Activated T-cell treated with anti-CD3 and anti-CD28 coated beads, Interleukin-2, amount 50 U/mL, for 72 hours (primary cell): ENCODE measurements around the gene ZNF268. TPM values are rescaled to one million over a fixed set of nuclear protein-coding genes. Genes with fewer than 3 reads are reported as not detected.

Experiments used
- ATAC-seq, 2 donors: fragments of 150-1000 bp; cut with Tn5 transposase; replicated peaks in 1 of 2; 2 replicates each; pipeline ENCODE4 v1.10.0; 2021; ENCODE audit warnings: moderate library complexity in 2 of 2, mild to moderate bottlenecking in 1 of 2
- DNase-seq, 2 donors: peaks; one replicate each; pipeline ENCODE4 v3.0.0; 2021 to 2022; ENCODE audit warnings: mixed read lengths in 1 of 2
- H3K27ac Mint-ChIP-seq: one replicate; pipeline ENCODE4 v1.8.0; 2022; ENCODE audit warnings: mild to moderate bottlenecking, moderate library complexity, mixed read lengths
- H3K27me3 Mint-ChIP-seq: one replicate; pipeline ENCODE4 v1.8.0; 2022; ENCODE audit warnings: low read depth, mixed read lengths
- H3K36me3 Mint-ChIP-seq, 2 donors: one replicate each; pipeline ENCODE4 v1.8.0; 2022; ENCODE audit warnings: mixed read lengths in 2 of 2, mild to moderate bottlenecking in 1 of 2; ENCODE audit not compliant: insufficient read depth in 2 of 2
- H3K4me1 Mint-ChIP-seq: one replicate; pipeline ENCODE4 v1.8.0; 2022; ENCODE audit warnings: low read depth, mixed read lengths
- H3K4me3 Mint-ChIP-seq, 2 donors: one replicate each; pipeline ENCODE4 v1.8.0; 2022; ENCODE audit warnings: mild to moderate bottlenecking in 2 of 2, mixed read lengths in 2 of 2, moderate library complexity in 2 of 2
- H3K9me3 Mint-ChIP-seq, 2 donors: one replicate each; pipeline ENCODE4 v1.8.0; 2022; ENCODE audit warnings: mixed read lengths in 2 of 2
- total RNA-seq, 2 donors: library from RNA; stranded (reverse); gene quantifications; one replicate each; pipeline ENCODE4 v1.2.3, GENCODE V29; 2022

The ZNF268 gene
- total RNA-seq, 2 donors from 2014 or later = 16.7 to 18.8 TPM

- Mint-ChIP-seq H3K36me3 (peaks cover 58 to 79% of the 10 kb centered on the region in 2 donors), H3K9me3 (peaks cover 30 to 35% of the 10 kb centered on the region in 2 donors), H3K4me3 (no peak overlapping the region), H3K27me3 (no peaks in the 10 kb centered on the region), H3K4me1 (no peaks in the 10 kb centered on the region), H3K27ac (peak overlapping the region; percentile 95)
- no peak for DNase-seq
- no peak for ATAC-seq
Observed at GRCh38 chr12:133203344-133204263, 22.3 kb downstream of the ZNF268 start.

- H3K4me1 Mint-ChIP-seq = no peaks in the 10 kb centered on the region
- ATAC-seq (no peak), DNase-seq (no peak)
- no peak overlapping the region for H3K4me3 Mint-ChIP-seq
- peaks cover 58 to 75% of the 10 kb centered on the region in 2 donors for H3K36me3 Mint-ChIP-seq
- H3K27ac Mint-ChIP-seq = peak overlapping the region; percentile 95
- H3K9me3 Mint-ChIP-seq = peaks cover 30 to 36% of the 10 kb centered on the region in 2 donors
- H3K27me3 Mint-ChIP-seq = no peaks in the 10 kb centered on the region
Observed at GRCh38 chr12:133204264-133204603, 22.9 kb downstream of the ZNF268 start.

DNA sequence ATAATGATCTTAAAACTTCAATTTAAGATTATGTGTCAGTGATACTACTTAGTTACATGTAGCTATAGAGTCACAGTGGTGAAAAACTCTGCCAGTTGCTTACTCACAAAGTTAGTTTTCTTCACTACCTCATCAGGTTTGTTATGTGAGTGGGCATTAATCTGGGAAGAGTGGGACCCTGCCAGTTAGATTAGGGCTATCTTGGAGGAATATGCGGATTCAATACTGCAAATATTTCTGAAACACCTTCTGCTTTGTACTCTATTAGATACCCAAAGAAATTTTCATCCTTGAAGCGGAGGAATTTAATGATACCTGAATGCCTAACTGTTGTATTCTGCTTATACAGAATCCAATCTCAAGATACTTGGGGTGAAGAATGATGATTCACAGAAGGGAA, 25.1 kb downstream of the ZNF268 start:
- Mint-ChIP-seq H3K4me3 (no peak overlapping the region), H3K4me1 (no peaks in the 10 kb centered on the region), H3K27me3 (no peaks in the 10 kb centered on the region), H3K27ac (peak overlapping the region; percentile 33), H3K36me3 (peaks cover 47 to 61% of the 10 kb centered on the region in 2 donors), H3K9me3 (peaks cover 23 to 25% of the 10 kb centered on the region in 2 donors)
- no peak for DNase-seq
- no peak for ATAC-seq

- H3K27ac Mint-ChIP-seq = no peak overlapping the region
- ATAC-seq (no peak), DNase-seq (no peak)
- H3K36me3 Mint-ChIP-seq = peaks cover 24 to 33% of the 10 kb centered on the region in 2 donors
- no peak overlapping the region for H3K4me3 Mint-ChIP-seq
- peaks cover 27 to 31% of the 10 kb centered on the region in 2 donors for H3K9me3 Mint-ChIP-seq
- no peaks in the 10 kb centered on the region for H3K27me3 Mint-ChIP-seq
- no peaks in the 10 kb centered on the region for H3K4me1 Mint-ChIP-seq
Observed at GRCh38 chr12:133215724-133216123, 34.4 kb downstream of the ZNF268 start.

- H3K9me3 Mint-ChIP-seq = peaks cover 21 to 30% of the 10 kb centered on the region in 2 donors
- no peaks in the 10 kb centered on the region for H3K4me1 Mint-ChIP-seq
- H3K36me3 Mint-ChIP-seq = peaks cover 18 to 26% of the 10 kb centered on the region in 2 donors
- no peak overlapping the region for H3K4me3 Mint-ChIP-seq
- DNase-seq (no peak), ATAC-seq (no peak)
- no peak overlapping the region for H3K27ac Mint-ChIP-seq
- H3K27me3 Mint-ChIP-seq = no peaks in the 10 kb centered on the region
Observed at GRCh38 chr12:133217219-133217618, 35.9 kb downstream of the ZNF268 start.

DNA sequence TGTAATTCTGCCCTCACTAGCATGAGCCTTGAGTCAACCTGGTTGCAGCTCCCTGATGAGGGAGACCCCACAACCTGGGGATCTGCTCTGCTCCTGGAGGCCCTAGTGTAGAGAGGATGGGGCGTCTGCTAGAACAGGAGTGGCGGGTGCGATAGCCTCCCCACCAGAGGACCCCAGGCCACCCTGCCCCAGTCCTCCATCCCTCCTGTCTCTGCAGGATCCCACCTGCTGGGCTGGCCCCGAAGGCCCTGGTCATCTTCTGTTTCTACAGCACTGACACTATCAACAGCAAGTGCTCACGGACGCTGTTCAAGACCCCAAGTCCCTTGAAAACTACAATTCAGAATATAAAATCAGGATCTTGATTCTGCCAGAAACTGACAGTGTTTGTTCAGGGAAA, 39.2 kb downstream of the ZNF268 start:
- ATAC-seq (no peak), DNase-seq (no peak)
- peaks cover 13 to 23% of the 10 kb centered on the region in 2 donors for H3K36me3 Mint-ChIP-seq
- peaks cover 16 to 26% of the 10 kb centered on the region in 2 donors for H3K9me3 Mint-ChIP-seq
- no peak overlapping the region for H3K27ac Mint-ChIP-seq
- H3K4me3 Mint-ChIP-seq = no peak overlapping the region
- H3K27me3 Mint-ChIP-seq = no peaks in the 10 kb centered on the region
- no peaks in the 10 kb centered on the region for H3K4me1 Mint-ChIP-seq

- DNase-seq = no peak
- H3K4me1 Mint-ChIP-seq = no peaks in the 10 kb centered on the region
- H3K36me3 Mint-ChIP-seq = peaks cover 13 to 21% of the 10 kb centered on the region in 2 donors
- no peak overlapping the region for H3K27ac Mint-ChIP-seq
- H3K9me3 Mint-ChIP-seq = peaks cover 16 to 26% of the 10 kb centered on the region in 2 donors
- H3K27me3 Mint-ChIP-seq = no peaks in the 10 kb centered on the region
- ATAC-seq = no peak
- no peak overlapping the region for H3K4me3 Mint-ChIP-seq
Observed at GRCh38 chr12:133221241-133221640, 39.9 kb downstream of the ZNF268 start.

- Mint-ChIP-seq H3K9me3 (peaks cover 16 to 22% of the 10 kb centered on the region in 2 donors), H3K4me1 (no peaks in the 10 kb centered on the region), H3K27ac (no peak overlapping the region), H3K4me3 (no peak overlapping the region), H3K36me3 (peaks cover 12 to 21% of the 10 kb centered on the region in 2 donors), H3K27me3 (no peaks in the 10 kb centered on the region)
- no peak for DNase-seq
- no peak for ATAC-seq
Observed at GRCh38 chr12:133222211-133222610, 40.9 kb downstream of the ZNF268 start.

GRCh38 chr12:133225527-133225926, 44.2 kb downstream of the ZNF268 start:
- H3K27ac Mint-ChIP-seq = no peak overlapping the region

GRCh38 chr12:133226690-133227089, 45.4 kb downstream of the ZNF268 start:
- Mint-ChIP-seq H3K4me3 (no peak overlapping the region), H3K4me1 (no peaks in the 10 kb centered on the region), H3K27me3 (no peaks in the 10 kb centered on the region), H3K27ac (no peak overlapping the region), H3K36me3 (peaks cover 3 to 10% of the 10 kb centered on the region in 2 donors), H3K9me3 (peaks cover 4 to 18% of the 10 kb centered on the region in 2 donors)
- ATAC-seq = no peak
- DNase-seq = no peak

More at GRCh38 chr12:133225527-133225926, 44.2 kb downstream of the ZNF268 start:
- Mint-ChIP-seq H3K36me3 (peaks cover 3 to 10% of the 10 kb centered on the region in 2 donors), H3K9me3 (peaks cover 4 to 19% of the 10 kb centered on the region in 2 donors), H3K4me1 (no peaks in the 10 kb centered on the region), H3K27me3 (no peaks in the 10 kb centered on the region), H3K4me3 (no peak overlapping the region)
- ATAC-seq (no peak), DNase-seq (no peak)

DNA sequence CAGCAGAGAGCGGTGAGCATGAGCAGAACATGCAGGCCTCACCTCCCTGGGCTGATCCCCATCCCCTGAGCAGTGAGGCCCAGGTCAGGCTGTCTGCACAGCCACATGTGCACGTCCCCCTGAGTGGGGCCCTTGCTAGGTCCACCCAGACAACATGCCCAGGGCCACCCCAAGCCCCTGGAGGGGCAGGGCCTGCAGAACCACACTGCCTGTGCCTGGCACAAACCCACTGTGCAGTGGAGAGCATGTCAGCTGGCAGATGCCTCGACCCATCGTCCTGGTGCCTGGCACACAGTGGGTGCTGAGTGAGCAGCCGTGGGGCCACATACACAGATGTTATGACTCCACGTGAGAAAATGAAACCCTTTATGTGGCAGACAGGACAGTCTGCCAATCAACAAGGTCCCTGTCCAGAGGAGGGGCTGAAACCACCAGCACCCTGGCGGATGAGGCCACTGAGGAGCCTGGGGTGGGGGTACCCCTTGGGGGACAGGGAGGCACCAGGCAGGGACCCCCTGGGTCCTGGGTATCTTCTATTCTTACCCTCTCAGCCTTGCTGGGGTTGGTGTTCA, 46.1 kb downstream of the ZNF268 start:
- no peak overlapping the region for H3K4me3 Mint-ChIP-seq
- no peaks in the 10 kb centered on the region for H3K4me1 Mint-ChIP-seq
- H3K27me3 Mint-ChIP-seq = no peaks in the 10 kb centered on the region
- H3K27ac Mint-ChIP-seq = no peak overlapping the region
- H3K9me3 Mint-ChIP-seq = peaks cover 3 to 15% of the 10 kb centered on the region in 2 donors
- peaks cover 3 to 7% of the 10 kb centered on the region in 2 donors for H3K36me3 Mint-ChIP-seq
- DNase-seq (no peak), ATAC-seq (no peak)

DNA sequence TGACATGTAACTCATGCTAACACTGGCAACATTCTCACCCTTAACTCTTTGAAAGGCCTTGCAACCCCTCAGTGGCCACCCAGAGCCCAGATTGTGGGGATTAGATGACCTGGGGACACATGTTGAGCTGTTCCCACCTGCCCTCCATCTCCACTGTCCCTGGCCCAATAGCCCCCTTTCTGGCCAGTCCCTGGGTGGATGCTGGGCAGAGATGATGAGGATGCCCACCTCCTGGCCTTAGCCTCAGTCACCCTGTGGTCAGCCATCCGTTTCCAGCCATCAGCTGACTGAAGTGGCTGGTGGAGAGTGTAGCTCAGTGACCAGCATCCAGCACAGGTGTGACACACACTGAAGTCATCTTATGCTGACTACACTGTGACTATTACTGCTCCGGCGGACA, 49.7 kb downstream of the ZNF268 start:
- no peak for ATAC-seq
- no peak overlapping the region for H3K4me3 Mint-ChIP-seq

DNA sequence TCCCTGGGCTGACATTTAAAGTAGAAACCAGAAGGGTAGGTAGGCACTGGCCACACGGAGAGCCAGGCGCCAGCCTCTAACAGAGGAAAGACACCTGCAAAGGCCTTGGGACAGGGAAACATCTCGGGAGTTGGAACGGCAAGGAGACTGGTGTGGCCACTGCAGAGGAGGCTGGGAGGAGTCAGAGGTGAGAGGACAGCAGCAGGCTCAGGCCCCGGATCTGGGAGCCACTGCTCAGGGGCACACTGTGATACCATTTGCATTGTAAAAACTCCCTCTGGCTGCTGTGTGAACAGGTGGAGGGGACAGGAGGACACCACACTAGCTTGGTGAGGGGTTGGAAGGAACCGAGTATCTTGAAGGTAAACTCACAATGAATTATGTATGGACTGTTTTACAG, 51.7 kb downstream of the ZNF268 start:
- ATAC-seq = no peak
- no peak overlapping the region for H3K27ac Mint-ChIP-seq
- no peak overlapping the region for H3K4me3 Mint-ChIP-seq
- no peaks in the 10 kb centered on the region for H3K4me1 Mint-ChIP-seq
- H3K36me3 Mint-ChIP-seq = peaks cover 3 to 8% of the 10 kb centered on the region in 2 donors
- no peaks in the 10 kb centered on the region for H3K27me3 Mint-ChIP-seq
- DNase-seq = no peak
- peaks cover 3 to 26% of the 10 kb centered on the region in 2 donors for H3K9me3 Mint-ChIP-seq

More for the DNA sequence above, 49.7 kb downstream of the ZNF268 start:
- H3K36me3 Mint-ChIP-seq = peaks cover 3% of the 10 kb centered on the region in 2 donors
- no peaks in the 10 kb centered on the region for H3K4me1 Mint-ChIP-seq
- peaks cover 3 to 22% of the 10 kb centered on the region in 2 donors for H3K9me3 Mint-ChIP-seq
- no peak for DNase-seq
- H3K27ac Mint-ChIP-seq = no peak overlapping the region
- no peaks in the 10 kb centered on the region for H3K27me3 Mint-ChIP-seq
